Hindlimb muscle (tissue), 1 donor: ENCODE measurements around the gene SLC10A1. TPM values are rescaled to one million over a fixed set of nuclear protein-coding genes. Genes with fewer than 3 reads are reported as not detected.
"Not testable (repeated sequence)": the region's sequence is repeated elsewhere in the genome, so short reads cannot be mapped to it uniquely, and the experiment has no call there.

ENCODE experiments used
- DNase-seq: peaks from one replicate; pipeline ENCODE4 v3.0.0-alpha.2; 2013
- polyA plus RNA-seq: library from polyadenylated mRNA; unstranded; fragments of 120-200 nt; gene quantifications from one replicate; pipeline ENCODE4 v1.2.1, GENCODE V29; 2013; ENCODE audit not compliant: insufficient read length

The SLC10A1 gene
- polyA plus RNA-seq, result not detected

DNA sequence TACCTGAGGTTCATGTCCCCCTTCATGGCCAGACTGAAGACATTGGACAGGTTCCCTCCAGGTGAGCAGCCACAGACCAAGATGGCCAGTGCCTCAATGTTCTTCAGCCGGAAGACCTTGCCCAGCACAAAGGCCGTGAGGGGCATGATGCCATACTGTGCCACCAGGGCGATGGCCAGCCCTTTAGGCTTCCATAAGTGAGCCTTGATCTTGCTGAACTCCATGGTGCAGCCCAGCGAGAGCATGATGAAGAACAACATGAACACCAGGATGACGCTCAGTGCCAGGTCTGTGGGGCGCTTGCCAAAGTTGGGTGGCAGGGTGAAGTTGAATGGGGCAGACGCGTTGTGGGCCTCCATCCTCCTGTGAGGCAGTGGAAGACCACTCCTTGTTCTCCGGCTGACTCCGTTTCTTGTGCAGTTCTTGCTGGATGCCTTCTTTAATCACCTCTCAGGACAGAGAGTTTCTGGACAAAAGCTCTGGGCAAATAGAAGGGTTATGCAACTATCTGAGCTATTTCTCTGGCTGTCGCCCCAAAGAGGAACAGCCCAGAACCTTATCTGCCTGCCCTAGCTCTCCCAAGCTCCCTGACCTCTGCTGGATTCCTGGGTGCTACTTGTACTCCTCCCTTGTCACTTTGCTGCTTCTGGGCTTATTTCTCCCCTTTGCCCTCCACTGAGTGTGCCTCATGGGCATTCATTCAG is at the start of gene SLC10A1:
TSS of gene SLC10A1 (minus strand) at position 445 of the 704 bp plus-strand sequence. CDS start at position 359, 86 bp downstream.
- no peak for DNase-seq

DNA sequence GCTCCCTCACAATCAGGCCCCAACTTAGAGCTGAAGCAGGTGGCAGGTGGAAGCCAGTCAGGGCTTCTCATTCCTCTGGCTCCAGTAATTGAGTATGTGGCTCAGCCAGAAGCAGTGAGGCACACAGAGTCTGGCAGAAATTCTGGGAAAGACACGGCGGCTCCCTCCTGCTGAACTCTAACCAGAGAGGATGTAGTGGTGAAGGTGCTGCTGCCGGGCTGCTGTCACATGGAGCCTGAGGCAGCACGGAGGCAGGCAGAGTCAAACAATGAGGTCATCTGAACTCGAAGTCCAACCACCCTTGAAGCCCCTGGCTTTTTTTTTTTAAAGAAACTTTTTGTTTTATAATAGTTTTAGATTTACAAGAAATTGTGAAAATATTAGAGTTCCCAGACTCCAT is 48.7 kb upstream of the SLC10A1 start:
- no peak for DNase-seq

DNA sequence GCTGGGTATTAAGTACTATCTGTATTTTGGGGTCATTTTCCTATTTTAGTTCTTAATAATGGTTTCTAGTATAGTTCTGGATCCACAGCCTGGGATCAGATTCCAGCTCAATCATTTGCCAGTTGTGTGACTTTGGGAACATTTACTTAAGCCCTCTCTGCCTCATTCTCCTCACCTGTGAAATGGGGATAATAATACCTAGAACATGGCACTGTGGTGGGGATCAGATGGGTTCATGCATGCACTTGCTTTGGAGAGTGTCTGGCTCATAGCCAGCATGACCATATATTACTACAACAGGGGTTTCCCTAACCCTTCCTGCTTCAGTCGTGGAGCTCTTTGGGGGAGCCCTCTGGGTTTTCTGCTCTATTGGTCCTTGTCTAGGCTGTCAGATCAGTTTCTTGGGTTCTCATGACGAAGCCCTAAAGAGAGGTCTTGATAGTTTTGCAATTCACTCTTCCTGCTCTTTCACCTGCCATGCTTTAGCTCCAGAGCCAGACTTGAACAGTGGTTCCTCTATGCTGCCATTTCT is 48.1 kb upstream of the SLC10A1 start:
- DNase-seq, result no peak

- DNase-seq, result no peak
Measured at GRCh38 chr14:69844171-69844570, 47.1 kb upstream of the SLC10A1 start.

DNA sequence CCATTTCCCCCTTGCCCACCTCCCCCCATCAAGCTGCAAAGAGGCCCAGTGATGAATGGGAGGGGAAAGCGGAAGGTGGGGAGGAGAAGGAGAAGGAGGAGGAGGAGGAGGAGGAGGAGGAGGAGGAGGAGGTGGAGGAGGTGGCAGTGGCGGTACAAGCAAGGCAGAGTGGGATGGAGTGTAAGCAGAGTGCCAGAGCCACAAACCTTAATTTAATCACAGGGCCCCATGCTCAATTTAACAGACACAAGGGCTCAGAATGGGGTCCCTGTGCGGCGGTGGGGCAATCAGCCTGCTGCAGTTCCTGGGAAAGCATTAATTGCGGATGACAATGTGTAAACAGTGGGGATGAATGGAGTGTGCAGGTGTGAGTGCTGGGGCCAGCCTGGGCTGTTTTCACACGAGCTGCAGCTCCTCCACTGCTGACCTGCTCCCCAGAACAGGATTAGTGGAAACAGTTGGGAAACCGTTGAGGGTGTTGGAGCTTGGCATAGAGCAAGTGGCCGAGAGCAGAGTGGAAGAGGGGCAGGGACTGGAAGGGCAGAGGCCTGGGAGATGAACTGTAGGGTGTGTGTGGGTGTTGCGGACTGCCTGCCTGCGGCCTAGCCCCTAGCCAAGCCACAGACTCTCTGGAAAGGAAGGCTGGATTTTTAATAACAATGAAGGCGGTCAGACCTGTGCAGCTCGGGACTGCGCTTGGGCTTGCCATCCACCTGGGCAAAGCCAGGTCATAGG is 45.8 kb upstream of the SLC10A1 start:
- no peak for DNase-seq

- no peak for DNase-seq
Measured at GRCh38 chr14:69841656-69842055, 44.6 kb upstream of the SLC10A1 start.

DNA sequence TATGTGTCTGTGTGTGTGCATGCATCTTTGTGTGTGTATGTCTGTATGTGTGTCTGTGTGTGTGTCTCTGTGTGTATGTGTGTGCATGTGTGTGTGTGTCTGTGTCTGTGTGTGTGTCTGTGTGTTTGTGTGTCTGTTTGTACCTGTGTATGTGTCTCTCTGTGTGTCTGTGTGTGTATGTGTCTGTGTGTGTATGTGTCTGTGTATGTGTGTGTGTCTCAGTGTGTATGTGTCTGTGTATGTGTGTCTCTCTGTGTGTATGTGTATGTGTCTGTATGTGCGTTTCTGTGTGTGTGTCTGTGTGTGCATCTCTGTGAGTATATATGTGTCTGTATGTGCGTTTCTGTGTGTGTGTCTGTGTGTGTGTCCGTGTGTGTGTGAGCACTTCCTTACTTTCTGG is 42.6 kb upstream of the SLC10A1 start:
- no peak for DNase-seq

DNA sequence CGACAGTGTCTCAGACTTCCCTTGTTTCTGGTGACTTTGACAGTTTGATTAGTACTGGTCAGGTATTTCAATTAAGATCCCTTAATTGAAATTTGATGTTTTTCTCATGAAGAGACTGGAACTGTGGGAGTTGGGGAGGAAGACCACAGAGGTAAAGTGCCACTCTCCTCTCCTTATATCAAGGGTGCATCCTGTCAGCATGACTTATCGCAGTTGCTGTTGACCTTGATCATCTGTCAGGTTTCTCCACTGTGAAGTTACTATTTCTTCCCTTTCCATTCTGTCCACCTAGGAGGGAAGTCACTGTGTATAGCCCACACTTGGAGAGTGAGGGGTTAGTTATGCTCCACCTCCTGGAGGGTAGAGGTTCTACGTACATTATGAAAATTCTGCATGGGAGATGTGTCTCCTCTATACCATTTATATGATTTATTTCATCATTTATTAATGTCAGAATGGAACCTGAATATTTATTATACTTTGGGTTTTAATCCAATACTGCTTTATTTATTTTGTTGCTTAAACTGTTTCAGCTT is 41.9 kb upstream of the SLC10A1 start:
- DNase-seq, result no peak

- no peak for DNase-seq
Measured at GRCh38 chr14:69828879-69829278, 31.8 kb upstream of the SLC10A1 start.

GRCh38 chr14:69828354-69828753 is 31.3 kb upstream of the SLC10A1 start:
- DNase-seq, result no peak

- no peak for DNase-seq
Measured at GRCh38 chr14:69827560-69827959, 30.5 kb upstream of the SLC10A1 start.

- DNase-seq, result no peak
Measured at GRCh38 chr14:69822456-69822855, 25.4 kb upstream of the SLC10A1 start.

DNA sequence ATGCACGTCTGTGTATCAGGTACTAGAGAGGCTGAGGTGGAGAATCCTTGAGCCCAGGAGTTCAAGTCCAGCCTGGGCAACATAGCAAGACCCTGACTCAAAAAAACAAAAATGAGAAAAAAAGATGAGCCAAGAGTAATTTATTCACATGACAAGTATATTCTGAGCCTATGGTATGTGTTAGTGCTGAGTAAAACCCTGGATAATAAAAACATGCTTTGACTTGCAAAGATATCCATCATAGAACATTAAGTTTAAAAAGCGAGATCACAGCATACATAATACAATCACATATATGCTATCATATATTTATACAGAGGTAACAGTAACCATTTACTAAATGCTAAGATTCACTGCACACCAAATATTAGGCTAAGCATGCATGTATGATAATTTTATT is 23.9 kb upstream of the SLC10A1 start:
- DNase-seq, result no peak

GRCh38 chr14:69819607-69820006 is 22.6 kb upstream of the SLC10A1 start:
- no peak for DNase-seq

GRCh38 chr14:69818758-69819191 is 21.7 kb upstream of the SLC10A1 start:
- peak; percentile 61 for DNase-seq

- no peak for DNase-seq
Measured at GRCh38 chr14:69816216-69816615, 19.2 kb upstream of the SLC10A1 start.

- DNase-seq, result no peak
Measured at GRCh38 chr14:69815556-69815955, 18.5 kb upstream of the SLC10A1 start.

DNA sequence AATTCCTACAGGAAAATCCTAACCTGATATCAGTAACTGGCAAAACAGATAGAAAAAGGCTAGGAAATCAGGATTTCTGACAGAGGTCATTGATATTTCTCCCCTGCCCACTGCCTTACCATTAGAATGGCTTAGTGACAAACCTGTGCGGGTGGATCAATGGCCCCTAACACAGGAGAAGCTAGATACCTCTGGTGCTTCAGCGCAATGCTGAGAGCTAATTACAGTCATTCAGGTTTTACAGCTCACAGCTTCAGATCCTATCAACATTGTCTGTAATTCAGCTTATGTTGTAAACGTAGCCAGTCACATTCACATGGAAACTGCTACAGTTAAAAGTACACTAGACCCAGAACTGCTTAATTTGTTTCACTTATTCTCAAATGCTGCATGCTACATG is 17.4 kb upstream of the SLC10A1 start:
- no peak for DNase-seq

GRCh38 chr14:69813346-69813745 is 16.3 kb upstream of the SLC10A1 start:
- DNase-seq, result not testable (repeated sequence)

DNA sequence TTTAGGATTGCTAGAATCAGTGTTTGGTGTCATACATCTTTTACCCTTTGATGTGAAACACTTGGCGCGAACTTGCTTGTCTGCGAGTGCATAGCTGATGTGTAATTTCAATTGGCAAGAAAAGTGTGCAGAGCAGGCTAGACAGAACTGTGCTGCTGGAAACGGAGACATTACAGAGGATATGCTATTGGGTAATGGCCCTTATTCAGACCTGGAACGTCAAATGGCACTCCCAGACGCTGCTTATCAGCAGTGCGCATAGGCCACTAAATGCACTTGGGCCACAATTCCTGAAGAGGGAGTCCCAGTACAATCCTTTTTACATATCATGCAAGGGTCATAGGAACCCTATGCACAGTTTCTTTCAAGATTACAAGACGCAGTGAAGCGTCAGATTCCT is 15.7 kb upstream of the SLC10A1 start:
- no peak for DNase-seq

- DNase-seq, result no peak
Measured at GRCh38 chr14:69811868-69812252, 14.8 kb upstream of the SLC10A1 start.

DNA sequence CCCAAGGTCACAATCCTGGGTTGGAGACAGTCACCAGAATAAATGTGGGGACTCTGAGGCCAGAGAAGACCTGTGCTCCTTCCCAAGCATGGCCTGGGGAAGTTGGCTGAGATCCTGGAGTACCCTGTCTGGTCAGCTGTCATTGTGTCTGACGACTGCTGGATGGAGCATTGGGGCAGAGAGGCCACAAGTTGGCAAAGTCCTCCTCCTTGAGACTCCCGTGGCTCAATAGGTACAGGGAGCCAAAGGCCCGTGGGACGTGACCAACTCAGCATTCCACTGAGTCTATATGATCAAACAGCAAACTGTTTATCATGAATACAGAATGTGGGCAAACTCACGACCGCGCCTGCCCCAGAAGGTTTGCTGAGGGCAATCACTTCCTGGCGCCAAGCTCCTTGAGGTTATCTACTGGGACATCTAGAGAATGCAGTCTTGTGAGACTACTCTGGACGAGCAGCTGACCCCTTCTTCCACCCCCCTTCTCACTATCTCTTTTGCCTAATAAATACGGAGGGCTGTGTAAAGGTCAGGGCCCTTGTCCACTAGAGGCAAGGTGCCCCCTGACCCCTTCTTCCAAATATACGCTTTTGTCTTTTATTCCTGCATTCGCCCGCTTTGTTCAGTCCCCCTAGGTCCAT is 14.3 kb upstream of the SLC10A1 start:
- no peak for DNase-seq
